HUDEP-2 (cell line): ENCODE data around the gene KIF1B.
"Not testable (repeated sequence)": the region's sequence is repeated elsewhere in the genome, so short reads cannot be mapped to it uniquely, and the experiment has no call there.

Source experiments
- DNase-seq, 76 experiments: peaks; one replicate each; lab custom pipeline; 2025; ENCODE audit not compliant: unreplicated experiment in 76 of 76; lab: John Stamatoyannopoulos, UW

KIF1B gene

DNA sequence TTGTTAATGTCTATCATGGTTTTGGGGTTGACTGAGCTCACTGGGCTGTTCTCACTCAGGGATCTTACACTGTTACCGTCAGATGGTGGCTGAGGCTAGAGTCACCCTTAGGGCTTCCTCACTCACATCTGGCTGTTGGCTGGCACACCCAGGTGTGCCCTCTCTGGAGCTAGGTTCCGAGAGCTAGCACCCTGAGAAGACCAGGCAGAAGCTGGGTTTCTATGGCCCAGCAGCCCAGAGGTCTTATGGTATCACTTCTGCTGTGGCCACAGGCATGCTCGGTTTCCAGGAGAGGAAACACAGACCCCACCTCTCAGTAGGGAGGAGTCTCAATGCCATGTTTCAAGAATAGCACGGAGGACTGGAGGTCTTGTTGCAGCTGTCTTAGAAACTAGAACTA, 20.7 kb upstream of the KIF1B start:
- no peak for DNase-seq

DNA sequence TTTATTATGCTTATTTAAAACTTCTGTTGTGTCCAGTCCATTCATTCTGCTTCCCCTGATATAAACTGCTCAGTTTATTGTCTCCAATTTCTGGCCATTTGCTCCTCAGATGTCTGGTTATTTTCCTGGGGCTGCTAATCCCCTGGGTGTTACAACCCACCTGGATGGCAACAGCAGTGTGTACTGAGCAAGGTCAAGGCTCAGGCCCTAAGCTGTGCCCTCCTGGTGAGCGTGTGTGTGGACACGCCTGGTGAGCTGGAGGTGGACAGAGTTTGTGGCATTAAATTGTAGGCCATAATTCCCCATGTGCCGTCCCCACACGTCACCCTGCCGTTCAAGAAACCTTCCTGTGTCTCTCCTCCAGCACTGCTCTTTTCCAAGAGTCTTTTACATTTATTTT, 18.1 kb upstream of the KIF1B start:
- DNase-seq: no peak

DNA sequence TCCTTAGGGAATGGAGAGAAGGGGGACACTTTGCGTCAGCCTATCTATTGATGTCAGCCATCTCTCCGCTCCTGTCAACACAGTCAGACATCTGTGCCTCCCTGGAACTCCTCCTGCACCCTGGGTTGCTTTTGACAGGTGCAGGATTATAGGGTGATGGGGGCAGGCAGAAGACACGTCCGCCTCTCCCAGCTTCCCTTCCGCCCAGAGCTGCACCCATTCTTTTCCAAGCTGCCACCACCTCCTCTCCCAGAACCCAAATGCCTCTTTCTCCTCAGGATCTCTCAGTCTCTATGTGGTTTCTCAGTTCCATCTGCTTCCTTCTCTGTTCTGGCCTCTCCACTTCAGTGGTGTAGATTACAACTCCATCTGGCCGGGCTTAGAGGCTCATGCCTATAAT, 17.1 kb upstream of the KIF1B start:
- DNase-seq: no peak

DNA sequence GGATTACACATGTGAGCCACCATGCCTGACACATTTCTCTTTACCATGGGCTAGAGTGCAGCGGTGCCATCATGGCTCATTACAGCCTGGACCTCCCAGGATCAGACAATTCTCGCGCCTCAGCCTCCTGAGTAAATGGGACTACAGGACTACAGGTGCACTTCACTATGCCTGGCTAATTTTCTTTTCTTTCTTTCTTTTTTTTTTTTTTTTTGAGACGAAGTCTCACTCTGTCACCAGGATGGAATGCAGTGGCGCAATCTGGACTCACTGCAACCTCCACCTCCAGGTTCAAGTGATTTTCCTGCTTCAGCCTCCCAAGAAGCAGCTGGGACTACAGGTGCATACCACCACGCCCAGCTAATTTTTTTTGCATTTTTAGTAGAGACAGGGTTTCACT, 14.8 kb upstream of the KIF1B start:
- DNase-seq: no peak

DNA sequence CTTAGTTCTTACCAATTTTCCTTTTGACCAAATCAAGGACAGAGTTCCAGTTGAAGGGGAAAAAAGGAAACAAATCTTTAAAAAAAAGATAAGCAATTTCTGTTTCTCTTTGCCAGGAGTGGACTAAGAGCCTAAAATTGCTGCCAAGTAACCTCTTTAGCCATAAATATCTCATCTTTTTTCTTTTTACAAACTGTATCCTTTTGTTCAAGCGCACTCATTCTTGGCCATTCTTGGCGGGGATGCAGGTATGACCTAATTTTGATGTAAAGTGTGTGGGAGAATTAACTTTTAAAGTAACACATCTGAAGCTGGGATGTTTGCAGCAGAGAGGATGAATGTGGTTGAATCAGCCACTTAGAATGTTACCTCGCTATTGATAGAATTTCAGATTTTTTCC, 13.4 kb upstream of the KIF1B start:
- no peak for DNase-seq

DNA sequence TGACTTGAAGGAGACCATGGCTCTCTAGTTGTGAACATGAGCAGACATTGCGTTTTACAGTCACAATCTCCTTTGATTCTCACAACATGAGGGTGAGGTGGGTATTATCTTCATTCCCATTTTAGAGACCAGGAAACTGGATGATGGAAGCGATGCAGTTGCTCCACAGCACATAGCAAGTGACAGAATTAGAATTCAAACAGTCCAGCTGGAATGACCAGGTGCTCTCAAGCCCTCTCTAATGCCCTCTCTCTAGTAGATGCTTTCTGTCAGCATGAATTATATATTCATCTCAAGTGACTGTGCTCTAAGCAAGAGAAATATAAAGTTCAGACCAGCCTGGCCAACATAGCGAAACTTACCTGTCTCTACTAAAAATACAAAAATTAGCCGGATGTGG, 9.8 kb upstream of the KIF1B start:
- no peak for DNase-seq

DNA sequence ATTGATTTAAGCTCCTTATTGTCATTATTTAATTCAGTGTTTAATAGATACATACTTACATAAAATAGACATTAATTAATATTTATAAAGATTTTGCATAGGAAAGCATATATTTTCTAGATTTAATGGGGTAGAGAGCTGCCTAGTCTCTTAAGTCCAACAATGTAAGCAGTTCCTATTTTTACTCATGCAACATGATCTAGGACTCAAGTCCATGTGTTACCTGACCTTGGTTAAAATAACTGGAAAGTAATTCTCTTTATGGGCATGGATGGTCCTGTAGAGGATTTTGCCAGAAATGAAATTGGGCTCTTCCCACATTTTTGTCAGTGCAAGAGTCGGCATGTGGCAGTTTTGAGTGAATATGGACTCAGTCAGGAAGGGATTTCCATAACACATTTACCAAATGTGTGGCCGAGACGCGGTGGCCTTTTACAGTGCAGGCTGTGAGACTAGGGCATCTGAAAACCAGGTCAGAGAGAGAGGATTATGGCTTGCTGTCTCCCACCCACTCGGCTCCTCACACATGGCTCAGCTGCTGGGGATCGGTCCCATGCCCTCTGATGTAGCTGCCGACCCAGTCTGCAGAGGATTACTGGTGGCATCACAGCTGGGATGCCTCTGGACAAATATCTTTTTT, 6.2 kb upstream of the KIF1B start:
- no peak for DNase-seq

DNA sequence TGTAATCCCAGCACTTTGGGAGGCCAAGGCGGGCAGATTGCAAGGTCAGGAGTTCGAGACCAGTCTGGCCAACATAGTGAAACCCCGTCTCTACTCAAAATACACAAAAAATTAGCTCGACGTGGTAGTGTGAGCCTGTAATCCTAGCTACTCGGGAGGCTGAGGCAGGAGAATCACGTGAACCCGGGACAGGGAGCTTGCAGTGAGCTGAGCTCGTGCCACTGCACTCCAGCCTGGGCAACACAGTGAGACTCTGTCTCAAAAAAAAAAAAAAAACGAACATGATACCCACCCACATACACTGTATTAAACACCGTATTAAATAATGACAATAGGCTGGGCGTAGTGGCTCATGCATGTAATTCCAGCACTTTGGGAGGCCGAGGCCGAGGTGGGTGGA, 5.2 kb upstream of the KIF1B start:
- DNase-seq: not testable (repeated sequence)

DNA sequence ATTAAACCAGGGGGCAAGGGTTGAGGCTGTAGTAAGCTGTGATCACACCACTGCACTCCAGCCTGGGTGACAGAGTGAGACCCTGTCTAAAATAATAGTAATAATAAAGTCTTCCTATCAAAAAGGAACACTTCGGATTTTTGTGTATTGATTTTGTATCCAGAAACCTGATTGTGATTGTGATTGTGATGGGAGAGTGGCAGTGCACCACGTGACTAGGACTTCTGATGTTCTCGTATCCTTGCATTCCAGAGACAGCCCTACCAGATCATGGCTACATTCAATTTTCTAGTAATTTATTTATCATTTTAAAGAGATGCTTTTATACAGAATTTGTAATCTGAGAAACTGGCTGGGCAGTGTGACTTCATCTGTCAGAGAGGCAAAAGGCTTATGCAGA, 2.6 kb upstream of the KIF1B start:
- no peak for DNase-seq

DNA sequence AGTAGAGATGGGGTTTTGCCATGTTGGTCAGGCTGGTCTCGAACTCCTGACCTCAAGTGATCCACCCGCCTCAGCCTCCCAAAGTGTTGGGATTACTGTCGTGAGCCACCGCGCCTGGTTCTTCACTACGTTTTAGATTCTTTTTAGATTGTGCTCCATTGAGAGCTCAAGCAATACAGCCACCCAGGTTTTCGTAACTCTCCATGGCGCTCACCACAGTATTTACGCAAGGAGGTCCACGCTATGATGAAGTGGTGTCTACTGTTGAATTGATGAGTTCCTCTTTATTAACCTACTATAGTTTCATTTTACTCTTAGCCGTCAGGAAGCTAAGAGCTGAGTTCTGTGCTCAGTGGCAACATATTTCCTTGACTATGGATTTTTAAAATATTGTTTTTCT, 1.8 kb upstream of the KIF1B start:
- no peak for DNase-seq

DNA sequence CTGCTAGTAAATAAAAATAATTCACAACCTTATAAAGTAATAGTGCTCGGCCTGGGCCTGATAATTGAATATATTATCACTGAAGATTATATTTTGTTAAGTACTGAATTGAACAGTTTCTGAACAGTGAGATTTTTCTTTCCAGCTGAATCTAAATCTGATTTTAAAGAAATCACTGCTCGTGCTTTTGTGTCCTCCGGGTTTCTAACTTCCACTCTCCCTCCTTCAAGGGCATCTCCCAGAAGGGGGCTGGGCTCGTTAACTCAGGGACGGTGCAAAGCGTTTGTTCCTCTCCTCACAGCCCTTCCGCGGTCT, 823 bp upstream of the KIF1B start:
- DNase-seq: no peak

DNA sequence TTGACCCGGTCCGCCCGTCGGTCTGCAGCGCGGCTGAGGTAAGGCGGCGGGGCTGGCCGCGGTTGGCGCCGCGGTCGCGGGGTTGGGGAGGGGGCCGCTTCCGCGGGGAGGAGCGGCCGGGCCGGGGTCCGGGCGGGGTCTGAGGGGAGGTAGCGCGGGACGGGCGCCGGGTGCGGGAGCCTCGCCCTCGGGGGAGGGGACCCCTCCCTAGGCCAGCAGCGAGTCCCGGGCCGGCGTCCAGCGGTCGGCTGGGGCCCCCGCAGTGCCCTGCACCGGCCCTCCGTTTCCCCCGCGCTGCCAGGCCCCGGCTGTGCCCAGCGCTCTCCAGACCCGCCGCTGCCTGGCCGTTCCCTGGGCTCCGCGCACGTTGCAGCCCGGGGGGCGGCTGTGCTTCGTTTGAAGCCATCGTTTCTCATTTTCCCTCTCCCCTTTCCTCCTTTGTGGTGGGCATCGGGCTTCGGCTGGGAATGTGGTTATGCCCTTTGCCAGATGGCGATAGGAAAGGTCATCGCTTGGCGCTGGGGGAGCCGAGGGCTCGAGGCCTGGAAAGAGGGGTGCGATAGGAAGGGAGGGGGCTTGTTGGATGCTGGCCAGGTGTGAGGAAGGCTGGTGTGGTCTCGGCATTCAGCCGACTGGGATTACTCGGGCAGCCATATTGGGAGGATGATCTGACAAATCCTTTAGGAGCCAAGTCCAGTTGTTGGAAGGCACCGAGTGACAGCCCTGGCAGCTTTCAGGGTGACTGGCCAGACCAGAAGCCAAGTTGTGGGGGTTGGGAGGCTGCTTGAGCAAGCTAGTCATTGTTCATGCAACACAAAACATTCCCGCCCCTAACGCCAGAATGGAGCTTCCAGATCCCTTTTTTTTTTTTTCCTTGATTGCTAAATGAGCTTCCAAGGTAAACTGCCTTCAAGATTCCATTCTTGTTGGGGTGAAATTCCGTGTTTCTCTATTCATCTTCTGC, 753 bp downstream of the KIF1B start:
- peak in 21 of 76 experiments; percentile 1 to 40 (median 10) for DNase-seq

DNA sequence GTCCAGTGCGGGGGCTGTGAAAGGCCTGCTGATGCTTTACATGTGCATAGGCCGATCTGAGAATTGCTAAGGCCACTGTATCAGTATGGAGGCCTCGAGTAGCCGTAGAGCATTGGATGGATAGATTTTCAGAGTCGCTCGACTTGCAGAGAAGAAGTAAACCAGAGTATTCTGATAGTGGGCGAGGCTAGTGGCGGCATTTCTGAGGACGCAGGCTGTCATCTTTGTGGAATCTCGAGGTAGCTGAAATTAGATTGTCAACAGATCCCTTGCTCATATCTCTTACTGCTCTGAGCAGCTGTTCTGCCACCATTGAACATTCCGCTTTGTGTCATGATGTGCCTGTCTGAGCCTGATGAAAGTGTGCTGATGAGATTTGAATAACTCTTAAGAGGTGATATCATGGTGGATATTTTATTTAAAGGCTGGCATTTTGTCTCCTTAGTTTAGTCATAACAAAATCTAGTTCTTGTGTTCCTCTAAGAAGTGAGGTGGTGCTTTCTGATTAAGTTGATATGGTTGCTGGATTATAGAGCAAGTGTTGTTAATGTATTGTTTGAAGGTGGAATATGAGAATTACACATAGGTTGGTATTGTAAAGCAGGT, 1.5 kb downstream of the KIF1B start:
- DNase-seq: peak in 2 of 76 experiments; percentile 3 to 5

DNA sequence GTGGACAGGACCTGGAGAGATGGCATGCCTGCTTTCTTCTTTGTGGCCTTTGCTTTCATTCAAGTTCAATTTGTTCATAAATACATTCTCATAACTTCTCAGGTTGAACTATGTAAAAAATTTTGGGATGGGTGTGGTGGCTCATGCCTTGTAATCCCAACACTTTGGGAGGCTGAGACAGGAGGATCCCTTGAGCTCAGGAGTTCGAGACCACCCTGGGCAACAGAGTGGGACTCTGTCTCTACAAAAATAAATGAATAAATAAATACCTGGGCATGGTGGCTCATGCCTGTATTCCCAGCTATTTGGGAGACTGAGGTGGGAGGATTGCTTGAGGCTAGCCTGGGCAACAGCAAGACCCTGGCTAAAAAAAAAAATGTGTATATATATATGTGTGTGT, 2.1 kb downstream of the KIF1B start:
- DNase-seq: no peak

DNA sequence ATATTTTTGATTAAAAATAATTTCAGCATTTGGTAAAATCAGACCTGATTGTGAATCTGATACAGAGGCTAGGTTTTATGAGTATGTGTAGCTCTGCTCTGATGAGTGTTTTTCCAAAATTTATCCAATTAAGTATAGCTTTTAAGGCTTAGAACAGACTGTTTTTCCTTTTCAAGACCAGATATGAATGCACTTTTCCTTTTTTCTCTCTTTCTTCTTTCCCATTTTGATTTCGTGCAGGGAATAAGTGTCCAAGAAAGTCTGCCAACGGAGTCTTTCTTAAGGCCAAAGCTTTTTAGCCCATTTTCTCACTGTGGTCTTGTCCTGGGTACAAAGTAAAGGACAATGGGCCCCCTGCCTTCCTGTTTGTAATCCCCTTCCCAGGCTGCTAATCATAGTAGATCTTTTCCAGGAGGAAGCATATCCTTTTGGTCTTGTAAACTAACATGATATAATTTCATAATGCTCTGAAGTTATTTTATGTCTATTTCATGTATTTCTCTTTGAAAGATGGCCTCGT, 2.9 kb downstream of the KIF1B start:
- no peak for DNase-seq

DNA sequence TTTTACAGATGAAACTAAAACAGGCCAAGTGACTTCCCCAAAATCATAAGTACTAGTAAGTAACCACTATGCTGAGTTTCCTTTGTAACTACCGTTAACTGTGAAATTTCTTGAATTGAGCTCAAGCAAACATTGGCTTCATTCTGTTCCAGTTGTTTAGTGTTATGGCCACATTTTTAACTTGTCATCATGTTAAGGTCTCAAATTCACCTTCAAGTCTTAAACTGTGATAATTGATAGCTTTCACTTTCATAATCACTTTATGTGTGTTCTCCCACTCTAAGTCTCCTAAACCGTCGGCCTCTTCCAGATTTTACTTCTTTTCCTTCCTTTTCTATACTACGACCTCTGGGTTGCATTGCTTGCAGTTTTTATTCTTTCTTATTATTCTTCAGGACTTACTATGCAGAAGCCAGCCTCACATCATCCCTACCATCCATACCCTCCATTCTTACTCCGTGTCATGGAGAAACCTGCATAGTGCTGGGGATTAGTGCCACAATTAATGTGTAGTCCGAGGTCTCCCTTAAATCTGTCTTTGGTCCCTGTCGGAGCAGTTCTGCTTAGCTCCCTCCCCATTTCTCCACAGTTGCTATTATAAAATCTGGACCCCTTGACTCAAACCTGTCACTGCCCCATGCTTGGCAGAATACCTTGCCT, 5.8 kb downstream of the KIF1B start:
- no peak for DNase-seq

DNA sequence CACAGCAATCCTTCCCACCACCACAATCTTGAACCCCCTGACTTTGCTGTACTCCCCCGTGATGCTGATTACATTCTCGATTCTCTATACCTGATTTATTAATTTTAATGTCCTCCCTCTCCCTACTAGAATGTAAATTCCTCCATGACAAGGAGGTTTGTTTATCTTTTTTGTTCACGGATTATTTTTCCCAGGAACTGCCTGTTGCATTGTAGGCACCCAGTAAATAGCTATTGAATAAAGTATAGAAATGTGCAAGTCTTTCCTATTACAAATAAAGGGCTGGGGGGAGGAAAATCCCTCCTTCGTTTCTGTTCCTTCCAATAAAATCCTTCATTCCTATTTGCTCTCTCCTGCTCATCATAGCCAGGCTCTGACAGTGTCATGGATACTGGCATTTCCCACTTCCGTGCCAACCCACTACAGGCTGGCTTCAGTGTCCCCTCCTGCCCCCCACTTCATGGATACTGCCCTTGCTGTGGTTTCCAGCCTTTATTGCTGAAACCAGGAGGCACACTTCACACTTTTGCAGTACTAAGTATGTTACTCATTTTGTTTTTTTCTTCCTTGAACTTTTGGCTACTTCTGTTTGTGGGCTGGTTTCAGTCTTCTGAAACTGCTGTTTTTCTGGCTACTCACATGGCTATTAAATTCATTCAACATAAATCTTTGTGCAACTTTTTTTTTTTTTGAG, 7.5 kb downstream of the KIF1B start:
- no peak for DNase-seq

DNA sequence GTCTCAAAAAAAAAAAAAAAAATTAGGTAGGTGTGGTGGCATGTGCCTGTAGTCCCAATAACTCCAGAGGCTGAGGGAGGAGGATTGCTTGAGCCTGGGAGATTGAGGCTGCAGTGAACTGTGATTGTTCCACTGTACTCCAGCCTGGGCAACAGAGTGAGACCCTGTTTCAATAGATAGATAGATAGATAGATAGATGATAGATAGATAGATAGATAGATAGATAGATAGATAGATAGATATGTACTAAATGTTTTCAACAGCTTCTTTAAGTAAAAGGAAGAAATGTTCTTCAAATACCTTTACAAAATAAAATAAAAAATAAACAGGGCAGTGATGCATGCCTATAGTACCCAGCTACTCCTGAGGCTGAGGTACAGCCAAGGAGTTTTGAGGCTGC, 9.8 kb downstream of the KIF1B start:
- no peak for DNase-seq

DNA sequence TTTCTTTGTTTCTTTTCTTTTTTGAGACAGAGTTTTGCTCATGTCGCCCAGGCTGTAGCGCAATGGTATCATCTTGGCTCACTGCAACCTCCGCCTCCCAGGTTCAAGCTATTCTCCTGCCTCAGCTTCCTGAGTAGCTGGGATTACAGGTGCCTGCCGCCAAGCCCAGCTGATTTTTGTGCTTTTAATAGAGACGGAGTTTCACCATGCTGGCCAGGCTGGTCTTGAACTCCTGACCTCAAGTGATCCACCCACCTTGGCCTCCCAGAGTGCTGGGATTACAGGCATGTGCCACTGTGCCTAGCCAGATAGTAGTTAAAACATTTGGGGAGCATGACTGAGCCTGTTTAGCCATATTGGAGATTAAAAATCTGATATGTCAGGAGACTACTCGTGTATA, 10.3 kb downstream of the KIF1B start:
- DNase-seq: not testable (repeated sequence)

DNA sequence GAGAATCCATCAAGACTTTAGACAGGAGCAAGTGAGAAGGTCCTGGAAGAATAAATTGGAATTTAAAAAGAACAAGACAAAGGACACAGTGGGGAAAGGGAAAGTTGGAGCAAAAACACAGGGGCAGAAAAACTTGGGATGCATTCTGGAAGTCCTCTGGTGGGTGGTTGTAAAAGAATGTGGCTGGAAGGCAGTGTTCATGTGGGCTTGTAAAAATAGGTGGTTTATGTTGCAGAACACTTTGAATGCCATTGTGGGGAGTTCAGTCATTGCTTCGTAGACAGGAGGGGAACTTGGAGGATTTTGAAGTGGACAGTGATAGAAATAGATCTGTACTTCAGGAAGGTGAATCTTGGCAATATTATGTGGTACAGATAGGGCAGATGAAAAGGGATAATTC, 15.2 kb downstream of the KIF1B start:
- DNase-seq: no peak

DNA sequence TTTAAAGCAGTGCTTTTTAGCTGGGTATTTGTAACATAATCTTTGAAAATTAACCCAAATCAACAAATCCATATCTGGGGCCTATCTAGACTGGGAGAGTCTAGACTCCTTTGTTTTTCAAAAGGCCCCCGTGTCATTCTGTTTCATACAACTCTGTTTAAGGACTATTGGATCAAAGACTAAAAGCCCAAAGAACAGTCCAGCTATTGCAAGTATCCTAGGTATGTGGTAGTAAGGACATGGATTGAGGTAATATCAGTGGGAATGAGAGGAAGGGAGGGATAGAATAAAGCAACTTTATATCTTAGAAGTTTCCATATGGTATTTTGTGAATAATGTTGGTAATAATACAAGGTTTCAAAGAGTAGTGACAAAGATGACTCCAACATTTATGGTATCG, 18.2 kb downstream of the KIF1B start:
- no peak for DNase-seq
